Body of pancreas (tissue), 4 donors: ENCODE measurements around the gene ZKSCAN7.
"Not testable (repeated sequence)": the region's sequence is repeated elsewhere in the genome, so short reads cannot be mapped to it uniquely, and the experiment has no call there.

Experiments used
- CTCF ChIP-seq, 7 experiments: fragments of 450-650 bp in 4 of 7; fragments of 200-600 bp in 3 of 7; sonication (generic) in 3 of 7; IDR thresholded peaks; one replicate each; pipeline ENCODE4 v1.5.1; 2016 to 2019; ENCODE audit warnings: antibody characterized with exemption in 7 of 7
- POLR2A ChIP-seq, 3 donors: fragments of 450-650 bp; IDR thresholded peaks; one replicate each; pipeline ENCODE4 v1.6.1; 2016; ENCODE audit warnings: antibody characterized with exemption in 3 of 3, mild to moderate bottlenecking in 2 of 3

GRCh38 chr3:44577354-44577952, 22.5 kb downstream of the ZKSCAN7 start:
- not testable (repeated sequence) for TF ChIP-seq CTCF, POLR2A (IDR thresholded peaks at IDR 0.05)
